ENCODE measurements around the gene TM7SF2. TPM values are rescaled to one million over a fixed set of nuclear protein-coding genes. Genes with fewer than 3 reads are reported as not detected.

TM7SF2 gene
- total and polyA plus RNA-seq, 2 donors (not counting 1 experiment from before 2014, with no cell fraction given), result 23.9 to 28.5 TPM

DNA sequence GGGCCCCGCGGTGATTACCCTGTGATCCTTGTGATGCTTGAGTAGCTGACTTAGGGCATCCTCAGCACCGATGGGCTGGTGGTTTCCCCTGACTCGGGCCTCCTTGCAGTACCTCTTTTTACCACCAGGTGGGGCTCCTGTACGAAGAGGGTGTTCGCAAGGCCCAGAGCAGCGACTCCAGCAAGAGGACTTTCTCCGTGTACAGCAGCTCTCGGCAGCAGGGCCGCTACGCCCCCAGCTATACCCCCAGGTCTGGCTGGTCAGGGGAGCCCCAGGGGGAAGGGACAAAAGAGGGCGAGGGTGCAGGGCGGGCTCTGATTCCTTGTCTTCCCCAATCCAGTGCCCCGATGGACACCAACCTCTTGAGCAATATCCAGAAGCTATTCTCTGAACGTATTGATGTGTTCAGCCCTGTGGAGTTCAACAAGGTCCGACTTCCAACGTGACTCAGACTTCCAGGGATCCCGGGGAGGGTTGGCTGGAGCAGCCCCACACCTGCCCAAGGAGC, 1.3 kb upstream of the TM7SF2 start:
- H3K4me1 Mint-ChIP-seq, result peaks cover 41% of the 10 kb centered on the region
- Histone ChIP-seq H3K9ac (ENCODE audit: low read length) (no peak overlapping the region), H3K27ac (ENCODE audit: low read length in 2 of 2) (no peak overlapping the region), H4K20me1 (ENCODE audit: control insufficient read depth, insufficient read depth, low read length, poor library complexity, severe bottlenecking) (peaks cover 35% of the 10 kb centered on the region), H3K4me1 (ENCODE audit: control insufficient read depth in 2 of 2, insufficient read depth in 2 of 2, low read length in 2 of 2) (peaks cover 21 to 37% of the 10 kb centered on the region in 2 donors), H3K27me3 (replicated peaks in 1 of 4; ENCODE audit: control extremely low read depth in 1 of 4, control insufficient read depth in 3 of 4, insufficient read depth in 4 of 4, low read length in 3 of 4) (no peaks in the 10 kb centered on the region), H3K36me3 (replicated peaks in 1 of 2; ENCODE audit: control extremely low read depth in 1 of 2, control insufficient read depth in 1 of 2, extremely low read depth in 1 of 2, insufficient read depth in 2 of 2, low read length in 1 of 2) (peaks cover 0 to 33% of the 10 kb centered on the region in 2 experiments), H3K4me3 (ENCODE audit: control extremely low read depth in 1 of 5, extremely low read depth in 1 of 5, insufficient read depth in 1 of 5, low read depth in 2 of 5, low read length in 4 of 5) (no peak overlapping the region), H3K9me3 (ENCODE audit: control extremely low read depth in 1 of 3, control insufficient read depth in 2 of 3, insufficient read depth in 1 of 3, low read length in 2 of 3) (no peaks in the 10 kb centered on the region), H3K79me2 (ENCODE audit: control insufficient read depth, insufficient read depth, low read length) (peaks cover 49% of the 10 kb centered on the region), H3K4me2 (replicated peaks; ENCODE audit: low read depth, low read length, poor library complexity, severe bottlenecking) (peak overlapping the region; percentile 99), H2AFZ (ENCODE audit: insufficient read depth, low read depth, low read length, poor library complexity, severe bottlenecking) (no peak overlapping the region)
- H3K27ac Mint-ChIP-seq, result peak overlapping the region; percentile 80
- ChIA-PET POLR2A (interaction anchor here (0.5 to 3.6 kb wide), 8 partner anchors 11 to 259 kb away, joined by 3 to 27 read pairs (median 10); partner anchors contain the start of genes ARL2, CAPN1, FAU and MRPL49), CTCF (interaction anchor here (0.6 to 7.7 kb wide), 39 partner anchors 10 to 421 kb away, joined by 3 to 118 read pairs (median 5); partner anchors contain the start of genes ARL2, CAPN1, CDC42EP2 and CDCA5)
- intact Hi-C loops (cut with micrococcal nuclease), result loop anchor here (1.0 to 10.0 kb wide), 10 partner anchors 12 to 504 kb away; partner anchors contain the start of genes ARL2, ATG2A, CDC42BPG and CDC42EP2
- H3K9me3 Mint-ChIP-seq (ENCODE audit: insufficient read depth), result no peaks in the 10 kb centered on the region
- TF ChIP-seq, protein P1, sequence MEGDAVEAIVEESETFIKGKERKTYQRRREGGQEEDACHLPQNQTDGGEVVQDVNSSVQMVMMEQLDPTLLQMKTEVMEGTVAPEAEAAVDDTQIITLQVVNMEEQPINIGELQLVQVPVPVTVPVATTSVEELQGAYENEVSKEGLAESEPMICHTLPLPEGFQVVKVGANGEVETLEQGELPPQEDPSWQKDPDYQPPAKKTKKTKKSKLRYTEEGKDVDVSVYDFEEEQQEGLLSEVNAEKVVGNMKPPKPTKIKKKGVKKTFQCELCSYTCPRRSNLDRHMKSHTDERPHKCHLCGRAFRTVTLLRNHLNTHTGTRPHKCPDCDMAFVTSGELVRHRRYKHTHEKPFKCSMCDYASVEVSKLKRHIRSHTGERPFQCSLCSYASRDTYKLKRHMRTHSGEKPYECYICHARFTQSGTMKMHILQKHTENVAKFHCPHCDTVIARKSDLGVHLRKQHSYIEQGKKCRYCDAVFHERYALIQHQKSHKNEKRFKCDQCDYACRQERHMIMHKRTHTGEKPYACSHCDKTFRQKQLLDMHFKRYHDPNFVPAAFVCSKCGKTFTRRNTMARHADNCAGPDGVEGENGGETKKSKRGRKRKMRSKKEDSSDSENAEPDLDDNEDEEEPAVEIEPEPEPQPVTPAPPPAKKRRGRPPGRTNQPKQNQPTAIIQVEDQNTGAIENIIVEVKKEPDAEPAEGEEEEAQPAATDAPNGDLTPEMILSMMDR (IDR thresholded peaks at IDR 0.05), result peak; percentile 96
- no peak for TF ChIP-seq EZH2 (IDR thresholded peaks at IDR 0.05; ENCODE audit: borderline replicate concordance, insufficient read depth, low read depth, low read length, poor library complexity, severe bottlenecking)
- H3K27me3 Mint-ChIP-seq, result no peaks in the 10 kb centered on the region
- peak; percentile 95 for DNase-seq
- ATAC-seq (ENCODE audit: low read depth), result peak; percentile 60
- 15% methylated on average over 18 of the region's 18 CpGs for WGBS (ENCODE audit: insufficient coverage)
- peak overlapping the region; percentile 65 for H3K4me3 Mint-ChIP-seq
